Central memory CD4-positive, alpha-beta T cell (primary cell): ENCODE data around the gene FGF9.

Experiments
- DNase-seq: peaks from one replicate; pipeline ENCODE4 v3.0.0; 2022

Gene FGF9

GRCh38 chr13:21675095-21675991 is 4.5 kb downstream of the FGF9 start:
- peak; percentile 40 for DNase-seq

GRCh38 chr13:21676611-21677021 is 5.7 kb downstream of the FGF9 start:
- no peak for DNase-seq

- DNase-seq = no peak
These were observed 6.3 kb downstream of the FGF9 start for GRCh38 chr13:21677075-21677623.

- DNase-seq = no peak
These were observed 12.3 kb downstream of the FGF9 start for GRCh38 chr13:21683034-21683733.

GRCh38 chr13:21684576-21684975 is 13.7 kb downstream of the FGF9 start:
- no peak for DNase-seq

- DNase-seq = no peak
These were observed 14.7 kb downstream of the FGF9 start for GRCh38 chr13:21685485-21686064.

- no peak for DNase-seq
These were observed 16.0 kb downstream of the FGF9 start for GRCh38 chr13:21686751-21687391.

- DNase-seq = no peak
These were observed 17.2 kb downstream of the FGF9 start for GRCh38 chr13:21688056-21688455.

- DNase-seq = no peak
These were observed 18.2 kb downstream of the FGF9 start for GRCh38 chr13:21689097-21689496.

GRCh38 chr13:21690955-21691354 is 20.1 kb downstream of the FGF9 start:
- no peak for DNase-seq

- DNase-seq = no peak
These were observed 20.6 kb downstream of the FGF9 start for GRCh38 chr13:21691500-21691899.

- DNase-seq = no peak
These were observed 21.1 kb downstream of the FGF9 start for GRCh38 chr13:21691928-21692327.

GRCh38 chr13:21694831-21695230 is 24.0 kb downstream of the FGF9 start:
- DNase-seq = no peak

- no peak for DNase-seq
These were observed 24.7 kb downstream of the FGF9 start for GRCh38 chr13:21695546-21695945.

GRCh38 chr13:21696865-21697448 is 26.1 kb downstream of the FGF9 start:
- no peak for DNase-seq

GRCh38 chr13:21698817-21699679 is 28.2 kb downstream of the FGF9 start:
- no peak for DNase-seq

- DNase-seq = no peak
These were observed 30.6 kb downstream of the FGF9 start for GRCh38 chr13:21701460-21701859.

- DNase-seq = no peak
These were observed 33.0 kb downstream of the FGF9 start for GRCh38 chr13:21703846-21704245.

GRCh38 chr13:21707586-21707985 is 36.7 kb downstream of the FGF9 start:
- no peak for DNase-seq

GRCh38 chr13:21709697-21710096 is 38.8 kb downstream of the FGF9 start:
- no peak for DNase-seq

GRCh38 chr13:21710163-21710562 is 39.3 kb downstream of the FGF9 start:
- DNase-seq = no peak

- no peak for DNase-seq
These were observed 46.9 kb downstream of the FGF9 start for GRCh38 chr13:21717817-21718216.
